Iris pigment epithelial cell (primary cell): ENCODE measurements around the gene WNT1.
A peak's percentile ranks its signal among the peaks of the same experiment; 100 is the strongest.

Experiments used
- DNase-seq: peaks from one replicate; pipeline ENCODE4 v3.0.0-alpha.2; 2011; ENCODE audit warnings: low read depth

Gene WNT1

GRCh38 chr12:49000346-49000745, 22.2 kb downstream of the WNT1 start:
- no peak for DNase-seq

- no peak for DNase-seq
Measured at GRCh38 chr12:49008943-49009342, 30.8 kb downstream of the WNT1 start.

GRCh38 chr12:49010092-49010668, 32.1 kb downstream of the WNT1 start:
- DNase-seq = peak; percentile 29

- no peak for DNase-seq
Measured at GRCh38 chr12:49012739-49013138, 34.6 kb downstream of the WNT1 start.

GRCh38 chr12:49013428-49013827, 35.3 kb downstream of the WNT1 start:
- DNase-seq = no peak

- peak; percentile 23 for DNase-seq
Measured at GRCh38 chr12:49014547-49014946, 36.4 kb downstream of the WNT1 start.

GRCh38 chr12:49015196-49015595, 37.1 kb downstream of the WNT1 start:
- DNase-seq = no peak

GRCh38 chr12:49017891-49018260, 39.8 kb downstream of the WNT1 start:
- DNase-seq = peak; percentile 47

- peak; percentile 98 for DNase-seq
Measured at GRCh38 chr12:49018261-49019119, 40.4 kb downstream of the WNT1 start, which contains the start of gene PRKAG1. TSS of gene PRKAG1 (minus strand) at chr12:49018776. CDS start at chr12:49018740, 36 bp downstream.

GRCh38 chr12:49019120-49019430, 41.0 kb downstream of the WNT1 start:
- DNase-seq = no peak

- DNase-seq = peak; percentile 48
Measured at GRCh38 chr12:49019443-49020324, 41.6 kb downstream of the WNT1 start.

GRCh38 chr12:49020441-49020840, 42.3 kb downstream of the WNT1 start:
- DNase-seq = no peak

- DNase-seq = no peak
Measured at GRCh38 chr12:49021292-49021915, 43.3 kb downstream of the WNT1 start.

- no peak for DNase-seq
Measured at GRCh38 chr12:49022558-49023178, 44.5 kb downstream of the WNT1 start.

GRCh38 chr12:49023812-49024211, 45.7 kb downstream of the WNT1 start:
- no peak for DNase-seq

GRCh38 chr12:49024543-49024942, 46.4 kb downstream of the WNT1 start:
- no peak for DNase-seq

GRCh38 chr12:49025463-49025862, 47.3 kb downstream of the WNT1 start:
- no peak for DNase-seq

GRCh38 chr12:49026101-49026500, 48.0 kb downstream of the WNT1 start:
- DNase-seq = no peak

GRCh38 chr12:49026678-49027480, 48.8 kb downstream of the WNT1 start:
- DNase-seq = no peak

- no peak for DNase-seq
Measured at GRCh38 chr12:49027846-49028555, 49.9 kb downstream of the WNT1 start.
